Measurements from ENCODE around the gene NFIC.

The NFIC gene

GRCh38 chr19:3455393-3455955, 89.1 kb downstream of the NFIC start:
- DNase-seq, result no peak

- DNase-seq, result no peak
Observed at GRCh38 chr19:3455960-3456601, 89.7 kb downstream of the NFIC start.

GRCh38 chr19:3456925-3457527, 90.6 kb downstream of the NFIC start:
- no peak for DNase-seq

- DNase-seq, result no peak
Observed at GRCh38 chr19:3457528-3458228, 91.3 kb downstream of the NFIC start.

GRCh38 chr19:3458229-3459088, 92.1 kb downstream of the NFIC start:
- no peak for DNase-seq

GRCh38 chr19:3459089-3459881, 92.9 kb downstream of the NFIC start:
- DNase-seq, result no peak

- no peak for DNase-seq
Observed at GRCh38 chr19:3459965-3460582, 93.7 kb downstream of the NFIC start.

- DNase-seq, result no peak
Observed at GRCh38 chr19:3462991-3463713, 96.8 kb downstream of the NFIC start.

- no peak for DNase-seq
Observed at GRCh38 chr19:3463714-3464586, 97.6 kb downstream of the NFIC start.

GRCh38 chr19:3464587-3465235, 98.3 kb downstream of the NFIC start:
- DNase-seq, result no peak

- DNase-seq, result no peak
Observed at GRCh38 chr19:3465552-3465951, 99.2 kb downstream of the NFIC start.

GRCh38 chr19:3466635-3467034, 100.3 kb downstream of the NFIC start:
- no peak for DNase-seq

- DNase-seq, result no peak
Observed at GRCh38 chr19:3467437-3468198, 101.2 kb downstream of the NFIC start.

GRCh38 chr19:3468211-3468610, 101.8 kb downstream of the NFIC start:
- DNase-seq, result no peak

GRCh38 chr19:3469638-3470499, 103.5 kb downstream of the NFIC start:
- no peak for DNase-seq

- DNase-seq, result no peak
Observed at GRCh38 chr19:3470500-3471128, 104.2 kb downstream of the NFIC start.

Measured in GF-D8 (cell line).